Measurements from ENCODE around the gene FITM1. TPM values are rescaled to one million over a fixed set of nuclear protein-coding genes. Genes with fewer than 3 reads are reported as not detected.

FITM1 gene
- total RNA-seq, 2 donors from 2014 or later = 74.3 to 180 TPM

DNA sequence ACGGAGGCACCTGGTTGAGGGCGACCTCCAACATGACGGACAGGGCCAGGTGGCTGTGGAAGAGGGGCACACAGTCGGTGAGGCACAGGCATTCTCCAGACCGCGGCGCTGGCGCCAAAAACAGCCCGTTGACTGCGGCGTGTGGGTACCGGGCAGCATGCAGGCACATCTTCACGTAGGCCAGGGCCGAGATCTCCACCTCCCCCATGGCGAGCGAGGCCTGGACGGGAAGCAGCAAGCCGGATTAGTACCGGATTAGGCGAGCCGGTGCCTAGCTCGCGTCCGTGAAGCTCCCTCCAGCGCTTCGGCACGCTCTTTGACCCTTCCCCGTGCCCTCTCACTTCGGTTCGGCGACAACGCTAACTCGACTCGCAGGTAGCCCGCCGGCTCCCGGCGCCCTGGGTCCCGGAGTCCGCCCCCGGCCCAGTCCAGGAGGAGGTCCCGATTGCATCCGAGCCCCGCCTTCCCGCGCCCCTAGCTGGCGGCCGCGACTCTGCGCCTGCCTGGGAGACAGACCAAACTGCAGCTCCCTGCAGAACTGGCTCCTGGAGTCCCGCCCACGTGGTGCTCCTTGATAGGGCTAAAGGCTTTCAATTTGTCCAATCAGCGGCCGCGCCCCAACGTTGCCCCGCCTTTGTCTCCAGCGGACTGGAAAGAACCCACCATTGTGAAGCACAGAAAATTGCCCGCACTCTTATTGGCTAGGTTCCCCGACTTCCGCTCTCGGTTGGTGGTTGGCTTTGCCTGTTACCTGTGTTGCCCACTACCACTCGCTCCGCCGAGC, 10.8 kb downstream of the FITM1 start, which contains the start of gene EMC9:
TSS of gene EMC9 (minus strand) at position 495 of the 784 bp plus-strand sequence. CDS start at position 208, 287 bp downstream.
- TF ChIP-seq, protein P1, sequence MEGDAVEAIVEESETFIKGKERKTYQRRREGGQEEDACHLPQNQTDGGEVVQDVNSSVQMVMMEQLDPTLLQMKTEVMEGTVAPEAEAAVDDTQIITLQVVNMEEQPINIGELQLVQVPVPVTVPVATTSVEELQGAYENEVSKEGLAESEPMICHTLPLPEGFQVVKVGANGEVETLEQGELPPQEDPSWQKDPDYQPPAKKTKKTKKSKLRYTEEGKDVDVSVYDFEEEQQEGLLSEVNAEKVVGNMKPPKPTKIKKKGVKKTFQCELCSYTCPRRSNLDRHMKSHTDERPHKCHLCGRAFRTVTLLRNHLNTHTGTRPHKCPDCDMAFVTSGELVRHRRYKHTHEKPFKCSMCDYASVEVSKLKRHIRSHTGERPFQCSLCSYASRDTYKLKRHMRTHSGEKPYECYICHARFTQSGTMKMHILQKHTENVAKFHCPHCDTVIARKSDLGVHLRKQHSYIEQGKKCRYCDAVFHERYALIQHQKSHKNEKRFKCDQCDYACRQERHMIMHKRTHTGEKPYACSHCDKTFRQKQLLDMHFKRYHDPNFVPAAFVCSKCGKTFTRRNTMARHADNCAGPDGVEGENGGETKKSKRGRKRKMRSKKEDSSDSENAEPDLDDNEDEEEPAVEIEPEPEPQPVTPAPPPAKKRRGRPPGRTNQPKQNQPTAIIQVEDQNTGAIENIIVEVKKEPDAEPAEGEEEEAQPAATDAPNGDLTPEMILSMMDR (IDR thresholded peaks at IDR 0.05) = peak; percentile 45 to 66
- peaks cover 19% of the 10 kb centered on the region for H3K36me3 ChIP-seq

DNA sequence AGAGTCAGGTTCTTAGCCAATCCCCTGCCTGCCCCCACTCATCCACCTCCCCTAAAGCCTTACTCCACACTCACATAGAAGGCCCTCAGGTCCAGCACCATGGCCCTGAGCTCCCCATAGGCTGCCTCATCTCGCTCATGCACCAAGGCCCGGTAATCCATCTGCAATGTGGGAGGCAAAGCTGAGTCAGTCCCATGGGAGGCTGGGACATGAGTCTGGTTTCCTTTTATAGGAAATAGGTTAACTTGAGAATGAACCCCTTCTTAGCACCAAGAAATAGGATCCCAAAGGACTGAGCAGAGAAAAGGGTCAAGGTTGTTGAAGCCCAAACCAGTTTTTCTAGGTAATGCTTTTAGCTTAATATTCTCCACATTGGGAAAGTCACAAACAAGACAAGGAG, 13.1 kb downstream of the FITM1 start:
- TF ChIP-seq, protein P1 (IDR thresholded peaks at IDR 0.05) = no peak
- no peak for DNase-seq (ENCODE audit: low spot score)
- H3K4me1 ChIP-seq = peaks cover 0 to 52% of the 10 kb centered on the region in 2 donors
- no peaks in the 10 kb centered on the region for H3K9me3 ChIP-seq
- no peak overlapping the region for H3K4me3 ChIP-seq
- H3K27ac ChIP-seq = no peak overlapping the region
- peaks cover 10% of the 10 kb centered on the region for H3K36me3 ChIP-seq
- no peaks in the 10 kb centered on the region for H3K27me3 ChIP-seq

More for the DNA sequence above, 10.8 kb downstream of the FITM1 start, which contains the start of gene EMC9:
- Histone ChIP-seq H3K27me3 (no peaks in the 10 kb centered on the region), H3K4me1 (peaks cover 0 to 62% of the 10 kb centered on the region in 2 donors), H3K4me3 (peak within 1 kb of the TSS; percentile 82 to 87), H3K27ac (peak within 1 kb of the TSS; percentile 93 to 95), H3K9me3 (no peaks in the 10 kb centered on the region)
- DNase-seq (ENCODE audit: low spot score) = peak; percentile 100

DNA sequence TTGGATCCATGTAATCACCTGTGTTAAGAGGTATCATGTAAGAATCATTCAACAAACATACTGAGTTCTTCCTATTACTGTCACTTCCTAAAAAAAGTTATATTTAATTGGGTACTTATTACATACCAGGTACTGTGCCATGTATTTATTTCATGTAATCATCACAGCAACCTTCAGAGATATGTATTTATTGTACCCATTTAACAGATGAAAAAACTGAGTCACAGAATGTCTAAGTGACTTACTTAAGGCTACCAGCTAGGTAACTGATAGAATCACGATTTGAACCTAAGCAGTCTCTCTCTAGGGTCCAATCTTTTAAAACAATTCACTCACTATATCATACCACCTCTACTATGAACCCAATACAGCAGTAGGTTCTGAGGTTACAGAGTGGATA, 14.0 kb downstream of the FITM1 start:
- Histone ChIP-seq H3K27me3 (no peaks in the 10 kb centered on the region), H3K4me1 (peaks cover 0 to 52% of the 10 kb centered on the region in 2 donors), H3K9me3 (no peaks in the 10 kb centered on the region), H3K27ac (no peak overlapping the region), H3K4me3 (no peak overlapping the region), H3K36me3 (peaks cover 8% of the 10 kb centered on the region)
- TF ChIP-seq, protein P1 (IDR thresholded peaks at IDR 0.05) = no peak
- no peak for DNase-seq (ENCODE audit: low spot score)

DNA sequence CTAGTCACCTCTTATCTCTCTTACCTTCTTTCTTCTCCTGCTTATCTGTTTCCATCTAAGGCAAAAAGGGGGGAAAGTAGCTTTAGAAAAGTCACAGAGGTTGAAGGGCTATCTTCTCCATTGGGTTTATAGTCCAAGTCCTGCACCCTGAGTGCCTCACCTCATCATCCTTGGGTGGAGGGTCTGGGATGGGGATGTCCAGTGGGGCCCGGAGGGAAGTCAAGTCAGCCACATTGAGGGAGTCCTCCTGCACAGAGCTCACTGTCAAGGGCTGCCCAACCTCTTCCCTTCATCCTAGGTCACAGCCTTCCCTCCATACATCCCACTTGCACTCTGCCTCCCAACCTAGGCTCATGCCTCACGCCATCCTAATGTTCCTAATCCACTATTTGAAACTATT, 14.8 kb downstream of the FITM1 start:
- DNase-seq (ENCODE audit: low spot score) = no peak
- TF ChIP-seq, protein P1 (IDR thresholded peaks at IDR 0.05) = no peak
- no peaks in the 10 kb centered on the region for H3K27me3 ChIP-seq
- peaks cover 15% of the 10 kb centered on the region for H3K36me3 ChIP-seq
- no peak overlapping the region for H3K27ac ChIP-seq
- peaks cover 0 to 45% of the 10 kb centered on the region in 2 donors for H3K4me1 ChIP-seq
- no peak overlapping the region for H3K4me3 ChIP-seq
- H3K9me3 ChIP-seq = no peaks in the 10 kb centered on the region

DNA sequence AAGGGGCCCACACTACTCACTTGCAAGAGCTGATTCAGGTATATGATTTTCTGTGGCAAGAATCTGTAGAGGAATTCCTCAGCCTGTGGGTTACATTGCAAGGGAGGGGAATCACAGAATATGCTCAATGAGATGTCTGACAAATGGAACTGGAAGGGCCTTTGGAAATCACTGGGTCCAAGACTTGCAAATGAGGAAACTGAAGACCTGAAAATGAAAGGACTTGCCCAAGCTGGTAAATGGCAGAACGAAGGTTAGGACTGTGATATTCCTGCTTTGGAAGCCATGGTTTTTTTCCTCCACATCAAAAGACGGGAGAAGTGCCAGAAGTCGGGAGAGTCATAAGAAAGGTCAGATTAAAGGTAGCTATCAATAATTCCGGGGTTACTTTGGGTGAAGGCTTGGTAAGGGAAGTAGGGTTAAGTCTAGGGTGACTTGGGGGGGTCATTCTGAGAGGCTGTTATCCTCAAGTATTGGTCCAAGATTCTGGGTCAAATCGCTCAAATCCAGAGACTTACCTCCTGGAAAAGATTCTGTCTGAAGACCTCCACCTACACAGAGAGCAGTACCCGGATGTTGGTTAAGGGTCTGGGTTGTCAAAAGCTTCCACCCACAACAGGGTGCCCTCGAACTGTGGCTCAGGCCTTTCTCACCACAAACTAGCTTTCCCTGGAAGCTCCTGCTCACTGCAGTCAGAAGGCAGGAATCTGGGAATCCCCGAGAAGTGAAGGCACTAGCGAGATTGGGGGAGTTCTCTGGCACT, 15.4 kb downstream of the FITM1 start:
- Histone ChIP-seq H3K4me1 (peaks cover 0 to 38% of the 10 kb centered on the region in 2 donors), H3K27me3 (no peaks in the 10 kb centered on the region), H3K27ac (peak overlapping the region; percentile 91 to 92), H3K36me3 (peaks cover 22% of the 10 kb centered on the region), H3K4me3 (peak overlapping the region; percentile 91 to 95), H3K9me3 (no peaks in the 10 kb centered on the region)
- no peak for DNase-seq (ENCODE audit: low spot score)
- TF ChIP-seq, protein P1 (IDR thresholded peaks at IDR 0.05) = no peak

All from right atrium auricular region (tissue), 2 donors.